PC-9 (cell line): ENCODE data around the gene CAPN14. TPM values are rescaled to one million over a fixed set of nuclear protein-coding genes. Genes with fewer than 3 reads are reported as not detected.

Source experiments
- BruUV-seq: library from RNA; stranded (reverse); fragments of 400-500 nt; replicated peaks from 2 replicates; lab custom pipeline; 2021; lab: Mats Ljungman, UMichigan
- CTCF ChIA-PET: fragments of 300-600 bp; sonication (Branson Sonifier 250); formaldehyde crosslinking; loops from one replicate; lab custom pipeline; 2022; ENCODE audit warnings: antibody characterized with exemption; lab: Charles Lee
- POLR2A ChIA-PET: fragments of 300-600 bp; sonication (Branson Sonifier 250); formaldehyde crosslinking; loops from one replicate; lab custom pipeline; 2022; ENCODE audit warnings: antibody characterized with exemption; ENCODE audit not compliant: unreplicated experiment; lab: Charles Lee
- DNase-seq, 2 experiments: peaks; one replicate each; pipeline versions ENCODE4 v3.0.0 to v3.0.0-alpha.2; 2015 to 2022; ENCODE audit warnings: mixed read lengths in 1 of 2
- H2AFZ ChIP-seq: fragments of 200-600 bp; sonication (generic); 2 replicates; pipeline ENCODE4 v1.8.1; 2017; ENCODE audit warnings: antibody characterized with exemption
- H3F3A ChIP-seq: fragments of 200-600 bp; sonication (generic); 2 replicates; pipeline ENCODE4 v1.8.1; 2017; ENCODE audit warnings: antibody characterized with exemption, mild to moderate bottlenecking, low read depth; ENCODE audit not compliant: insufficient read depth
- H3K27ac ChIP-seq: fragments of 200-600 bp; sonication (generic); 2 replicates; pipeline ENCODE4 v1.6.1; 2016; ENCODE audit warnings: mixed run types
- H3K27me3 ChIP-seq: fragments of 200-600 bp; sonication (generic); 2 replicates; pipeline ENCODE4 v1.6.1; 2016; ENCODE audit warnings: low read depth, mixed run types; ENCODE audit not compliant: insufficient read depth
- H3K36me3 ChIP-seq: fragments of 200-600 bp; sonication (generic); 2 replicates; pipeline ENCODE4 v1.6.1; 2016; ENCODE audit warnings: low read depth, mixed run types
- H3K4me1 ChIP-seq: fragments of 200-600 bp; sonication (generic); replicated peaks from 2 replicates; pipeline ENCODE4 v1.6.1; 2016; ENCODE audit warnings: mixed run types; ENCODE audit not compliant: insufficient read depth
- H3K4me2 ChIP-seq: fragments of 200-600 bp; sonication (generic); 2 replicates; pipeline ENCODE4 v1.6.1; 2017; ENCODE audit warnings: mixed run types
- H3K4me3 ChIP-seq: fragments of 200-600 bp; sonication (generic); 2 replicates; pipeline ENCODE4 v1.6.1; 2016; ENCODE audit warnings: mixed run types
- H3K79me2 ChIP-seq: fragments of 200-600 bp; sonication (generic); 2 replicates; pipeline ENCODE4 v1.6.1; 2017; ENCODE audit warnings: low read depth, mixed run types
- H3K9me2 ChIP-seq: fragments of 200-600 bp; sonication (generic); 2 replicates; pipeline ENCODE4 v1.8.1; 2017; ENCODE audit warnings: mild to moderate bottlenecking; ENCODE audit not compliant: insufficient read depth
- H3K9me3 ChIP-seq: fragments of 200-600 bp; sonication (generic); 2 replicates; pipeline ENCODE4 v1.8.1; 2016; ENCODE audit warnings: low read depth; ENCODE audit not compliant: insufficient read depth
- H4K20me1 ChIP-seq: fragments of 200-600 bp; sonication (generic); 2 replicates; pipeline ENCODE4 v1.8.1; 2017; ENCODE audit not compliant: insufficient read depth
- EZH2 ChIP-seq: fragments of 200-600 bp; sonication (generic); IDR thresholded peaks from 2 replicates; pipeline ENCODE4 v1.8.0; 2017; ENCODE audit warnings: antibody characterized with exemption, low read depth
- intact Hi-C: fragments of 100-400 bp; cut with micrococcal nuclease; formaldehyde crosslinking; loops from one replicate; pipeline ENCODE4 v1.10.0; 2022; ENCODE audit not compliant: unreplicated experiment
- total RNA-seq: library from RNA; stranded (reverse); gene quantifications from 2 replicates; pipeline ENCODE4 v1.2.3, GENCODE V29; 2021
- TF ChIP-seq, protein P1 (sequence below): fragments of 200-600 bp; sonication (generic); conservative IDR thresholded peaks from 2 replicates; pipeline ENCODE4 v1.6.1; 2017; ENCODE audit warnings: mixed run types, antibody characterized with exemption, mild to moderate bottlenecking, moderate library complexity

CAPN14 gene
- total RNA-seq, 1 experiment from 2014 or later = 0.35 TPM

DNA sequence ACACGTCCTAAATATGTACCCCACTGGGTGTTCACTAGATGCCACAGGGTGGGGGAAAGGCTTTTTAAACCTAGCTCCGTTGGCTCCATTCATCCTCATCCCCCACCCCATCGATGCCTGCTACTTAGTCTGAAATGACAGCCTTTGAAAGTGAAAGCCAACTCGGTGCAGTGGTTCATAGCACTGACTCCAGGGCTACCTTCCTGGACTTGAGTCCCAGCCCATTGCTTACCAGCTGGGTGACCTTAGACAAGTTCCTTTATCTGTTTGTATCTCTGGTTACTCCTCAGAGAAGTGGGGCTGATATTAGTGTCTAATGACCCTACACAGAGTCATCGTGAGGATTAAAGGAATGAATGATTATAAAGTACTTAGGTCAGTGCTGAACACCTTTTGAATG lies 41.0 kb upstream of the CAPN14 start:
- no peak for DNase-seq
- intact Hi-C loops = no loop called here
- H2AFZ ChIP-seq = no peak overlapping the region
- no peaks in the 10 kb centered on the region for H3F3A ChIP-seq
- H3K79me2 ChIP-seq = no peaks in the 10 kb centered on the region
- H4K20me1 ChIP-seq = no peaks in the 10 kb centered on the region
- H3K9me3 ChIP-seq = no peaks in the 10 kb centered on the region
- H3K27me3 ChIP-seq = no peaks in the 10 kb centered on the region
- no peak overlapping the region for H3K4me2 ChIP-seq
- no peaks in the 10 kb centered on the region for H3K4me1 ChIP-seq
- CTCF ChIA-PET = no interaction called here
- H3K27ac ChIP-seq = no peak overlapping the region
- H3K9me2 ChIP-seq = no peaks in the 10 kb centered on the region
- H3K36me3 ChIP-seq = no peaks in the 10 kb centered on the region
- POLR2A ChIA-PET = no interaction called here
- BruUV-seq = no TSS peak
- no peak overlapping the region for H3K4me3 ChIP-seq
- no peak for TF ChIP-seq EZH2
- TF ChIP-seq, protein P1, sequence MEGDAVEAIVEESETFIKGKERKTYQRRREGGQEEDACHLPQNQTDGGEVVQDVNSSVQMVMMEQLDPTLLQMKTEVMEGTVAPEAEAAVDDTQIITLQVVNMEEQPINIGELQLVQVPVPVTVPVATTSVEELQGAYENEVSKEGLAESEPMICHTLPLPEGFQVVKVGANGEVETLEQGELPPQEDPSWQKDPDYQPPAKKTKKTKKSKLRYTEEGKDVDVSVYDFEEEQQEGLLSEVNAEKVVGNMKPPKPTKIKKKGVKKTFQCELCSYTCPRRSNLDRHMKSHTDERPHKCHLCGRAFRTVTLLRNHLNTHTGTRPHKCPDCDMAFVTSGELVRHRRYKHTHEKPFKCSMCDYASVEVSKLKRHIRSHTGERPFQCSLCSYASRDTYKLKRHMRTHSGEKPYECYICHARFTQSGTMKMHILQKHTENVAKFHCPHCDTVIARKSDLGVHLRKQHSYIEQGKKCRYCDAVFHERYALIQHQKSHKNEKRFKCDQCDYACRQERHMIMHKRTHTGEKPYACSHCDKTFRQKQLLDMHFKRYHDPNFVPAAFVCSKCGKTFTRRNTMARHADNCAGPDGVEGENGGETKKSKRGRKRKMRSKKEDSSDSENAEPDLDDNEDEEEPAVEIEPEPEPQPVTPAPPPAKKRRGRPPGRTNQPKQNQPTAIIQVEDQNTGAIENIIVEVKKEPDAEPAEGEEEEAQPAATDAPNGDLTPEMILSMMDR = no peak

DNA sequence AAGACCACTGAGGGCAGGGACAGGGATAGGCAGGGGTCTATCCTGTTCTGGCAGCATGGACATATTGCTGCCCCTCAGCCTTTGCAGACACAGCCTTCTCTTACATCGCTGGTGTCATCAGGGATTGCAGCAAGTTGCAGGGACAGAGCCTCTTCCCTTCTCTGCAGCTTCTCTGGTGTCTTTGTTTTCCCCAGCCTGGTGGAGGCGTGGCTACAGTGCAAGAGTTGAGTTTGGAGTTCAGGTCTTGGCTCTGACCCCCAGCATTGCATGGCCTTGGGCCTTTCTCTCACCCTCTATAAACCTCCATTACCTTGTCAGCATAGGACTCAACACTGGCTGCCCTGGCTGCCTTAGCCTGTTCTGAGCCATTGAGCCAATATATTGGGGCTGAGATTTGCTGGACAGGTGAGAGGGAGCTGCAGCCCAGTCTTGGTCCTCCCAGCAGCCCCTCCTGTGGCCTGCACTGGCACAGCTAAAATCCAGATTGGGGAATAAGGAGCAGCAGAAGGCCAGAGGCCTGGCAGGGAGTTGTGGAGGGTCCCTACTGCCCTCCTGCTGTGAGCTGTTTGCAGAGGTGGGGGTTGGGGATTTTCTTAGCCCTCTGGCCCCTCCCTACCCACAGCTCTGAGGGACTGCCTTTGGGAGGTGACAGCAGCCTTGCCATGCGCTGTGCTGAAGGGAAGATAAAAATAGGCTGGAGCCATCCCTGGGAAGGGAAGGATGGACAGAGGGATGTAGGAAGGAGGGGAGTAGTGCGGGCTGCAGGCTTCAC lies 39.5 kb upstream of the CAPN14 start:
- POLR2A ChIA-PET = no interaction called here
- H3K9me2 ChIP-seq = no peaks in the 10 kb centered on the region

DNA sequence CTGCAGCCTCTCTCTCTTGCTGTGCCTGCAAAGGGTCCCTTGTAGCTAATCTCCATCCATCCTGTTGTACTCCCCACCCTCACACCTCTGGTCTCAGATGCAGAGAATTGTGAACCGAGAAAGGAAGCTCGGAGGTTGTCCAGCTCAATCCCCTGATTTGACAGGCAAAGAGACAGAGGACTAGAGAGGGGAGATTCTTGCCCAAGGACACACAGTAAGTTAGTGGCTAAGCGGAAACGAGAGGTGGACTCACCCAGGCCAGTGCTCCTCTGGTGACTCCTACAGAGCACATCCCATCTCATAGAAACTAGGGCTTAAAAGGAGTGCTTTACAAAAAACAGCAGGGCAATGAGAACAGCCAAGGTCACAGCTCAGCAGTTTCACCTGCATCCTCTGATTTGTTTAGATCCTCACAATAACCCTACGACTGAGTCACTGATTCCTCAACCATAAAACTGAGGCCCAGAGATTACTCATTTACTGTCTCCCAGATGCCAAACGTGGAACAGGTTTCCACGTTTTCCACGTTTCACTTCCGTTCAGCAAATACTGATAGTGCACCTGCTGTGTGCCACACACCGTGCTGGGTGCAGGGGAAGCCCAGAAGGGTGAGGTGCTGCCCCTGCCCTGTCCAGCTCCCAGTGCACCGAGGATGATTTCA lies 38.7 kb upstream of the CAPN14 start:
- ChIA-PET CTCF (no interaction called here), POLR2A (no interaction called here)
- H3F3A ChIP-seq = no peaks in the 10 kb centered on the region
- no peak overlapping the region for H3K4me3 ChIP-seq
- H3K27ac ChIP-seq = no peak overlapping the region
- H3K4me2 ChIP-seq = no peak overlapping the region
- TF ChIP-seq EZH2 = no peak
- TF ChIP-seq, protein P1 = no peak
- no peaks in the 10 kb centered on the region for H3K27me3 ChIP-seq
- no peaks in the 10 kb centered on the region for H3K9me2 ChIP-seq
- no peaks in the 10 kb centered on the region for H3K4me1 ChIP-seq
- intact Hi-C loops = no loop called here
- no peaks in the 10 kb centered on the region for H3K79me2 ChIP-seq
- no peaks in the 10 kb centered on the region for H3K36me3 ChIP-seq
- H3K9me3 ChIP-seq = no peaks in the 10 kb centered on the region
- BruUV-seq = no TSS peak
- no peak overlapping the region for H2AFZ ChIP-seq
- DNase-seq = no peak
- H4K20me1 ChIP-seq = no peaks in the 10 kb centered on the region

More for the DNA sequence above, 39.5 kb upstream of the CAPN14 start:
- H3K27ac ChIP-seq = no peak overlapping the region
- H4K20me1 ChIP-seq = no peaks in the 10 kb centered on the region
- no peak for TF ChIP-seq EZH2
- TF ChIP-seq, protein P1 = no peak
- H3K36me3 ChIP-seq = no peaks in the 10 kb centered on the region
- H3K4me1 ChIP-seq = no peaks in the 10 kb centered on the region
- H3K9me3 ChIP-seq = no peaks in the 10 kb centered on the region
- DNase-seq = no peak
- H3K79me2 ChIP-seq = no peaks in the 10 kb centered on the region
- no TSS peak for BruUV-seq
- no peak overlapping the region for H3K4me2 ChIP-seq
- H2AFZ ChIP-seq = no peak overlapping the region
- CTCF ChIA-PET = interaction anchor here (0.7 kb wide), 1 partner anchor 40 kb away, joined by 9 read pairs; no protein-coding TSS in a partner anchor
- H3K4me3 ChIP-seq = no peak overlapping the region
- H3F3A ChIP-seq = no peaks in the 10 kb centered on the region
- intact Hi-C loops = no loop called here
- no peaks in the 10 kb centered on the region for H3K27me3 ChIP-seq
